DOHH2 (cell line): Measurements from ENCODE around the gene GABPB2.
A peak's percentile ranks its signal among the peaks of the same experiment; 100 is the strongest.

Experiments used
- H3F3A ChIP-seq: fragments of 200-600 bp; sonication (generic), shearing (Covaris generic); 2 replicates; pipeline ENCODE4 v1.6.0; 2016; ENCODE audit warnings: antibody characterized with exemption, mild to moderate bottlenecking; ENCODE audit not compliant: control insufficient read depth, insufficient read depth
- H3K27ac ChIP-seq: fragments of 200-600 bp; sonication (generic); 2 replicates; pipeline ENCODE4 v1.5.1; 2014; ENCODE audit warnings: low read depth, mild to moderate bottlenecking, low read length, moderate library complexity
- H3K27me3 ChIP-seq: fragments of 200-600 bp; sonication (generic); 2 replicates; pipeline ENCODE4 v1.6.1; 2014; ENCODE audit warnings: mild to moderate bottlenecking, low read length, mixed read lengths; ENCODE audit not compliant: control insufficient read depth
- H3K36me3 ChIP-seq: fragments of 200-600 bp; sonication (generic); 2 replicates; pipeline ENCODE4 v1.6.1; 2014; ENCODE audit warnings: mild to moderate bottlenecking, low read length, moderate library complexity, mixed read lengths; ENCODE audit not compliant: control insufficient read depth
- H3K4me1 ChIP-seq: fragments of 200-600 bp; sonication (generic); 2 replicates; pipeline ENCODE4 v1.6.1; 2014; ENCODE audit warnings: mild to moderate bottlenecking, low read length, mixed read lengths; ENCODE audit not compliant: control insufficient read depth
- H3K4me2 ChIP-seq: fragments of 200-600 bp; sonication (generic); 2 replicates; pipeline ENCODE4 v1.6.0; 2014; ENCODE audit warnings: mild to moderate bottlenecking, low read length, moderate library complexity
- H3K4me3 ChIP-seq: fragments of 200-600 bp; sonication (generic); 2 replicates; pipeline ENCODE4 v1.5.1; 2014; ENCODE audit warnings: mild to moderate bottlenecking, low read length, mixed read lengths
- H3K79me2 ChIP-seq: fragments of 200-600 bp; sonication (generic); 2 replicates; pipeline ENCODE4 v1.6.1; 2014; ENCODE audit warnings: mild to moderate bottlenecking, low read length, mixed read lengths; ENCODE audit not compliant: control insufficient read depth
- H3K9me2 ChIP-seq: fragments of 200-600 bp; sonication (generic); replicated peaks from 2 replicates; pipeline ENCODE4 v1.6.1; 2014; ENCODE audit warnings: mild to moderate bottlenecking, low read length, mixed read lengths; ENCODE audit not compliant: control insufficient read depth
- H3K9me3 ChIP-seq: fragments of 200-600 bp; sonication (generic); 2 replicates; pipeline ENCODE4 v1.6.1; 2014; ENCODE audit warnings: antibody characterized with exemption, low read length, mixed read lengths; ENCODE audit not compliant: control insufficient read depth, insufficient read depth
- H4K20me1 ChIP-seq: fragments of 200-600 bp; sonication (generic); 2 replicates; pipeline ENCODE4 v1.6.0; 2014; ENCODE audit warnings: low read depth, mild to moderate bottlenecking, antibody characterized with exemption, low read length, moderate library complexity; ENCODE audit not compliant: control insufficient read depth, insufficient read depth
- CTCF ChIP-seq: fragments of 200-600 bp; sonication (generic); IDR thresholded peaks from one replicate; pipeline ENCODE4 v1.5.1; 2014; ENCODE audit warnings: antibody characterized with exemption, mild to moderate bottlenecking, low read depth, low read length; ENCODE audit not compliant: poor library complexity, severe bottlenecking
- EZH2phosphoT487 ChIP-seq: fragments of 200-600 bp; sonication (generic); IDR thresholded peaks from 2 replicates; pipeline ENCODE4 v1.6.1; 2017; ENCODE audit warnings: borderline replicate concordance, mild to moderate bottlenecking, antibody characterized with exemption, low read length, moderate library complexity, mixed read lengths

GABPB2 gene

GRCh38 chr1:151131701-151132334 lies 61.3 kb downstream of the GABPB2 start:
- no peak for TF ChIP-seq CTCF
- H3K9me2 ChIP-seq: no peaks in the 10 kb centered on the region
- H3F3A ChIP-seq: no peaks in the 10 kb centered on the region
- H3K4me3 ChIP-seq: peak overlapping the region; percentile 51
- no peaks in the 10 kb centered on the region for H4K20me1 ChIP-seq
- H3K36me3 ChIP-seq: no peaks in the 10 kb centered on the region
- no peaks in the 10 kb centered on the region for H3K9me3 ChIP-seq
- H3K4me1 ChIP-seq: peaks cover 15% of the 10 kb centered on the region
- 0 out of 2 replicates have a peak, but pooled peaks cover 4% of the 10 kb centered on the region for H3K27me3 ChIP-seq
- H3K4me2 ChIP-seq: peak overlapping the region; percentile 55
- H3K27ac ChIP-seq: no peak overlapping the region
- H3K79me2 ChIP-seq: no peaks in the 10 kb centered on the region

GRCh38 chr1:151132335-151133017 lies 61.9 kb downstream of the GABPB2 start:
- no peak overlapping the region for H3K4me2 ChIP-seq
- no peaks in the 10 kb centered on the region for H3K36me3 ChIP-seq
- no peak for TF ChIP-seq EZH2phosphoT487
- no peak for TF ChIP-seq CTCF
- peaks cover 15% of the 10 kb centered on the region for H3K4me1 ChIP-seq
- H3K27me3 ChIP-seq: 0 out of 2 replicates have a peak, but pooled peaks cover 4% of the 10 kb centered on the region
- no peaks in the 10 kb centered on the region for H3K9me3 ChIP-seq
- H4K20me1 ChIP-seq: no peaks in the 10 kb centered on the region
- no peak overlapping the region for H3K27ac ChIP-seq
- no peaks in the 10 kb centered on the region for H3K9me2 ChIP-seq
- H3K79me2 ChIP-seq: no peaks in the 10 kb centered on the region
- no peaks in the 10 kb centered on the region for H3F3A ChIP-seq
- no peak overlapping the region for H3K4me3 ChIP-seq

- H3K9me3 ChIP-seq: no peaks in the 10 kb centered on the region
- no peaks in the 10 kb centered on the region for H3K9me2 ChIP-seq
- 0 out of 2 replicates have a peak, but pooled peaks cover 4% of the 10 kb centered on the region for H3K27me3 ChIP-seq
- H3K79me2 ChIP-seq: no peaks in the 10 kb centered on the region
- H3K4me2 ChIP-seq: no peak overlapping the region
- H3F3A ChIP-seq: no peaks in the 10 kb centered on the region
- TF ChIP-seq CTCF: no peak
- TF ChIP-seq EZH2phosphoT487: no peak
- no peak overlapping the region for H3K4me3 ChIP-seq
- H4K20me1 ChIP-seq: no peaks in the 10 kb centered on the region
- no peak overlapping the region for H3K27ac ChIP-seq
- H3K4me1 ChIP-seq: peaks cover 15% of the 10 kb centered on the region
- no peaks in the 10 kb centered on the region for H3K36me3 ChIP-seq
These were observed 62.7 kb downstream of the GABPB2 start for GRCh38 chr1:151133018-151133806.
